Measurements from ENCODE around the gene CDH4.

Gene CDH4

DNA sequence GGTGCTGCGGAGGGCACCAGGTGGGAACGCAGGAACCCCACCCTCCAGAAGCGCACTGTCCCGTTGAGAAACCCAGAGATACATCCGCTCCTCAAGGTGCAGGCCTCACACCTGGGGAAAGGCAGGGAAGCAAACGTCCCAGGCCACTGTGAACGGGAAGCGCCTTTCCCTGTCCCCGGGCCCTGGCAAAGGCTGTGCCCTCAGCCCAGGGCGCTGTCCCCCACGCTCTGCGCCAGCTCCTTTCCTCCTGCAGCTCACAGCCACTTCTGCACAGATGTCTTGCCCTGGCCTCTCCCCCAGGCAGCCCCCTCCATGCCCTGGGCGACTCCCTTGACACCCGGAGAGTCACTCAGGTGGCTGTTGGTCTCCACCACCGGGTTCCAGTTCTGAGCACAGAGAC, 609.8 kb downstream of the CDH4 start:
- Histone ChIP-seq H3K18ac (ENCODE audit: low read length) (no peak overlapping the region), H3K4ac (ENCODE audit: low read depth, low read length) (no peak overlapping the region), H2AFZ (ENCODE audit: insufficient read depth, low read length, poor library complexity) (no peak overlapping the region), H4K12ac (ENCODE audit: low read depth, low read length) (no peak overlapping the region), H2BK120ac (ENCODE audit: insufficient read depth, low read length, poor library complexity) (no peak overlapping the region), H3K79me1 (ENCODE audit: low read length) (no peaks in the 10 kb centered on the region), H3K27ac (ENCODE audit: low read depth, low read length) (no peak overlapping the region), H3K79me2 (ENCODE audit: control insufficient read depth, insufficient read depth, low read length, poor library complexity) (no peaks in the 10 kb centered on the region), H2BK12ac (ENCODE audit: low read length) (no peak overlapping the region), H3K36me3 (ENCODE audit: control insufficient read depth in 1 of 2, insufficient read depth in 2 of 2, low read length in 2 of 2) (no peaks in the 10 kb centered on the region), H2AK5ac (ENCODE audit: low read length) (no peak overlapping the region), H3K9me3 (ENCODE audit: insufficient read depth, low read depth, low read length) (peaks cover 13% of the 10 kb centered on the region), H3K27me3 (ENCODE audit: insufficient read depth, low read length) (no peaks in the 10 kb centered on the region), H3K4me1 (ENCODE audit: control insufficient read depth in 1 of 2, insufficient read depth in 2 of 2, low read length in 2 of 2) (no peaks in the 10 kb centered on the region), H3K4me3 (ENCODE audit: low read depth, low read length) (no peak overlapping the region), H2BK5ac (ENCODE audit: low read depth, low read length, poor library complexity) (no peak overlapping the region), H3K23ac (ENCODE audit: low read length) (no peak overlapping the region), H4K8ac (ENCODE audit: low read depth, low read length) (no peak overlapping the region), H3K14ac (ENCODE audit: low read length) (no peak overlapping the region), H4K91ac (ENCODE audit: low read depth, low read length) (no peak overlapping the region), H3K4me2 (ENCODE audit: low read length) (no peak overlapping the region), H3K9ac (ENCODE audit: low read length) (no peak overlapping the region)
- WGBS (ENCODE audit: extremely low coverage, insufficient coverage, insufficient read length) = no CpG with 5 or more reads among the region's 15 CpGs
- no peak for DNase-seq

DNA sequence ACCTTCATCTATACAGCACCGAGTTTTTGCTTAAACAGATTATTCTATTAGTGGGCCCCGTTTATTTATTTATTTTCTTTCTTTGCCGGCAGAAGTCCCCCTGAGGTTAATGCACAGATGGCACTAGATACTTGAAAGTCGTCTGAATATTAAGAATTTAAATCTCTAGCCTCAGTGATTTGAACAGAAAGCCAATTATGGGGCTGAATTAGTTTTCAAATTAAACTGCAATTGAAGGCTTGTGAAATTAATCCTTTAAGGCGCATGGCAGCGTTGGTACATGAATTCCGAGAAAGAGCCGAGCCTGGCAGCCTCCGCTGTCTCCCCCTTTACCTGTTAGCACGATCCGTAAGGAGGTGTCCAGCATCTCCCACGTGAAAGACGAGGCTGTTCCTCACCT, 610.8 kb downstream of the CDH4 start:
- H3K79me1 ChIP-seq (ENCODE audit: low read length) = no peaks in the 10 kb centered on the region
- H2BK120ac ChIP-seq (ENCODE audit: insufficient read depth, low read length, poor library complexity) = no peak overlapping the region
- H3K23ac ChIP-seq (ENCODE audit: low read length) = no peak overlapping the region
- H3K9me3 ChIP-seq (ENCODE audit: insufficient read depth, low read depth, low read length) = peaks cover 7% of the 10 kb centered on the region
- no peak overlapping the region for H2AFZ ChIP-seq (ENCODE audit: insufficient read depth, low read length, poor library complexity)
- H3K36me3 ChIP-seq (ENCODE audit: control insufficient read depth in 1 of 2, insufficient read depth in 2 of 2, low read length in 2 of 2) = no peaks in the 10 kb centered on the region
- H3K4ac ChIP-seq (ENCODE audit: low read depth, low read length) = no peak overlapping the region
- no peak overlapping the region for H2BK12ac ChIP-seq (ENCODE audit: low read length)
- no peaks in the 10 kb centered on the region for H3K27me3 ChIP-seq (ENCODE audit: insufficient read depth, low read length)
- no peaks in the 10 kb centered on the region for H3K4me1 ChIP-seq (ENCODE audit: control insufficient read depth in 1 of 2, insufficient read depth in 2 of 2, low read length in 2 of 2)
- no peak overlapping the region for H3K18ac ChIP-seq (ENCODE audit: low read length)
- DNase-seq = no peak
- no peak overlapping the region for H3K14ac ChIP-seq (ENCODE audit: low read length)
- no peak overlapping the region for H2BK5ac ChIP-seq (ENCODE audit: low read depth, low read length, poor library complexity)
- no peak overlapping the region for H3K4me2 ChIP-seq (ENCODE audit: low read length)
- H4K8ac ChIP-seq (ENCODE audit: low read depth, low read length) = no peak overlapping the region
- H3K79me2 ChIP-seq (ENCODE audit: control insufficient read depth, insufficient read depth, low read length, poor library complexity) = no peaks in the 10 kb centered on the region
- no CpG with 5 or more reads among the region's 13 CpGs for WGBS (ENCODE audit: extremely low coverage, insufficient coverage, insufficient read length)
- no peak overlapping the region for H3K9ac ChIP-seq (ENCODE audit: low read length)
- no peak overlapping the region for H3K4me3 ChIP-seq (ENCODE audit: low read depth, low read length)
- no peak overlapping the region for H2AK5ac ChIP-seq (ENCODE audit: low read length)
- no peak overlapping the region for H3K27ac ChIP-seq (ENCODE audit: low read depth, low read length)
- H4K91ac ChIP-seq (ENCODE audit: low read depth, low read length) = no peak overlapping the region
- no peak overlapping the region for H4K12ac ChIP-seq (ENCODE audit: low read depth, low read length)

GRCh38 chr20:61864481-61864880, 612.4 kb downstream of the CDH4 start:
- H2AFZ ChIP-seq (ENCODE audit: insufficient read depth, low read length, poor library complexity) = no peak overlapping the region
- DNase-seq = no peak
- no peak overlapping the region for H3K4me2 ChIP-seq (ENCODE audit: low read length)
- no peaks in the 10 kb centered on the region for H3K79me2 ChIP-seq (ENCODE audit: control insufficient read depth, insufficient read depth, low read length, poor library complexity)
- H3K36me3 ChIP-seq (ENCODE audit: control insufficient read depth in 1 of 2, insufficient read depth in 2 of 2, low read length in 2 of 2) = no peaks in the 10 kb centered on the region
- no peak overlapping the region for H4K8ac ChIP-seq (ENCODE audit: low read depth, low read length)
- H2BK12ac ChIP-seq (ENCODE audit: low read length) = no peak overlapping the region
- H3K18ac ChIP-seq (ENCODE audit: low read length) = no peak overlapping the region
- no peaks in the 10 kb centered on the region for H3K27me3 ChIP-seq (ENCODE audit: insufficient read depth, low read length)
- no peak overlapping the region for H2BK5ac ChIP-seq (ENCODE audit: low read depth, low read length, poor library complexity)
- no CpG with 5 or more reads among the region's 12 CpGs for WGBS (ENCODE audit: extremely low coverage, insufficient coverage, insufficient read length)
- H3K23ac ChIP-seq (ENCODE audit: low read length) = no peak overlapping the region
- H3K14ac ChIP-seq (ENCODE audit: low read length) = no peak overlapping the region
- peak overlapping the region; percentile 13 for H3K4me3 ChIP-seq (ENCODE audit: low read depth, low read length)
- H3K9me3 ChIP-seq (ENCODE audit: insufficient read depth, low read depth, low read length) = peaks cover 3% of the 10 kb centered on the region
- no peaks in the 10 kb centered on the region for H3K4me1 ChIP-seq (ENCODE audit: control insufficient read depth in 1 of 2, insufficient read depth in 2 of 2, low read length in 2 of 2)
- no peak overlapping the region for H2AK5ac ChIP-seq (ENCODE audit: low read length)
- H4K91ac ChIP-seq (ENCODE audit: low read depth, low read length) = no peak overlapping the region
- H3K79me1 ChIP-seq (ENCODE audit: low read length) = no peaks in the 10 kb centered on the region
- H4K12ac ChIP-seq (ENCODE audit: low read depth, low read length) = no peak overlapping the region
- no peak overlapping the region for H3K9ac ChIP-seq (ENCODE audit: low read length)
- no peak overlapping the region for H3K4ac ChIP-seq (ENCODE audit: low read depth, low read length)
- H2BK120ac ChIP-seq (ENCODE audit: insufficient read depth, low read length, poor library complexity) = no peak overlapping the region
- H3K27ac ChIP-seq (ENCODE audit: low read depth, low read length) = no peak overlapping the region

- H3K79me1 ChIP-seq (ENCODE audit: low read length) = no peaks in the 10 kb centered on the region
- no peak overlapping the region for H3K27ac ChIP-seq (ENCODE audit: low read depth, low read length)
- H3K23ac ChIP-seq (ENCODE audit: low read length) = no peak overlapping the region
- no peak overlapping the region for H3K14ac ChIP-seq (ENCODE audit: low read length)
- H2BK5ac ChIP-seq (ENCODE audit: low read depth, low read length, poor library complexity) = no peak overlapping the region
- peaks cover 11% of the 10 kb centered on the region for H3K9me3 ChIP-seq (ENCODE audit: insufficient read depth, low read depth, low read length)
- H3K4me3 ChIP-seq (ENCODE audit: low read depth, low read length) = no peak overlapping the region
- no peak for DNase-seq
- WGBS (ENCODE audit: extremely low coverage, insufficient coverage, insufficient read length) = no CpG with 5 or more reads among the region's 1 CpG
- no peak overlapping the region for H4K12ac ChIP-seq (ENCODE audit: low read depth, low read length)
- no peaks in the 10 kb centered on the region for H3K27me3 ChIP-seq (ENCODE audit: insufficient read depth, low read length)
- H2AK5ac ChIP-seq (ENCODE audit: low read length) = no peak overlapping the region
- no peak overlapping the region for H4K91ac ChIP-seq (ENCODE audit: low read depth, low read length)
- H3K4me2 ChIP-seq (ENCODE audit: low read length) = no peak overlapping the region
- H3K79me2 ChIP-seq (ENCODE audit: control insufficient read depth, insufficient read depth, low read length, poor library complexity) = no peaks in the 10 kb centered on the region
- H2BK12ac ChIP-seq (ENCODE audit: low read length) = no peak overlapping the region
- no peak overlapping the region for H3K18ac ChIP-seq (ENCODE audit: low read length)
- H3K4ac ChIP-seq (ENCODE audit: low read depth, low read length) = no peak overlapping the region
- no peaks in the 10 kb centered on the region for H3K36me3 ChIP-seq (ENCODE audit: control insufficient read depth in 1 of 2, insufficient read depth in 2 of 2, low read length in 2 of 2)
- H2AFZ ChIP-seq (ENCODE audit: insufficient read depth, low read length, poor library complexity) = no peak overlapping the region
- no peak overlapping the region for H2BK120ac ChIP-seq (ENCODE audit: insufficient read depth, low read length, poor library complexity)
- H3K4me1 ChIP-seq (ENCODE audit: control insufficient read depth in 1 of 2, insufficient read depth in 2 of 2, low read length in 2 of 2) = no peaks in the 10 kb centered on the region
- no peak overlapping the region for H3K9ac ChIP-seq (ENCODE audit: low read length)
- H4K8ac ChIP-seq (ENCODE audit: low read depth, low read length) = no peak overlapping the region
These were observed 613.3 kb downstream of the CDH4 start for GRCh38 chr20:61865353-61865752.
